AG04450 (cell line): ENCODE results near the gene GSTA5. TPM values are rescaled to one million over a fixed set of nuclear protein-coding genes. Genes with fewer than 3 reads are reported as not detected.
"Not testable (repeated sequence)": the region's sequence is repeated elsewhere in the genome, so short reads cannot be mapped to it uniquely, and the experiment has no call there.

Source experiments
- CTCF ChIA-PET: fragments of 300-600, 350-600 bp; formaldehyde crosslinking; extraction: SDS; loops from one replicate; lab custom pipeline; 2022; ENCODE audit warnings: antibody characterized with exemption, inconsistent platforms; lab: Charles Lee
- POLR2A ChIA-PET: fragments of 350-600 bp; formaldehyde crosslinking; extraction: SDS; loops from one replicate; lab custom pipeline; 2021; ENCODE audit warnings: antibody characterized with exemption, inconsistent platforms; lab: Yijun Ruan, JAX
- DNase-seq: peaks from one replicate; pipeline ENCODE4 v3.0.0-alpha.2; 2011; ENCODE audit warnings: low read depth, low spot score
- H3K27ac ChIP-seq: one replicate; pipeline ENCODE4 v1.5.1; 2012; ENCODE audit warnings: low read depth, low read length, control low read depth
- H3K27me3 ChIP-seq: one replicate; pipeline ENCODE4 v1.6.0; 2012; ENCODE audit warnings: low read length; ENCODE audit not compliant: control insufficient read depth, insufficient read depth
- H3K4me3 ChIP-seq: 2 replicates; pipeline ENCODE4 v1.5.1; 2011; ENCODE audit warnings: mild to moderate bottlenecking, low read depth, low read length, control low read depth
- H3K9me3 ChIP-seq: 2 replicates; pipeline ENCODE4 v1.5.1; 2012; ENCODE audit warnings: low read length; ENCODE audit not compliant: control insufficient read depth, insufficient read depth
- CTCF ChIP-seq: IDR thresholded peaks from 2 replicates; pipeline ENCODE4 v1.5.1; 2011; ENCODE audit warnings: low read depth, low read length, control low read depth, inconsistent platforms
- polyA plus RNA-seq: library from polyadenylated mRNA; depleted of rRNA; stranded (reverse); fragments of >200 nt; gene quantifications from 2 replicates; pipeline ENCODE4 v1.2.3, GENCODE V29; 2011

Gene GSTA5
- polyA plus RNA-seq, 1 experiment: not detected

- Histone ChIP-seq H3K9me3 (peaks cover 20% of the 10 kb centered on the region), H3K27me3 (peaks cover 3% of the 10 kb centered on the region), H3K27ac (no peak overlapping the region), H3K4me3 (no peak overlapping the region)
- no peak for TF ChIP-seq CTCF
- DNase-seq: no peak
- ChIA-PET POLR2A (no interaction called here), CTCF (no interaction called here)
These were observed 11.4 kb downstream of the GSTA5 start for GRCh38 chr6:52829046-52829817.

- H3K27ac ChIP-seq, POLR2A ChIA-PET, DNase-seq, H3K4me3 ChIP-seq, CTCF ChIA-PET, H3K27me3 ChIP-seq: not testable (repeated sequence)
- peaks cover 20% of the 10 kb centered on the region for H3K9me3 ChIP-seq
These were observed 12.0 kb downstream of the GSTA5 start for GRCh38 chr6:52828621-52829020.

- H3K27ac ChIP-seq, H3K27me3 ChIP-seq, CTCF ChIA-PET, POLR2A ChIA-PET, DNase-seq, H3K4me3 ChIP-seq: not testable (repeated sequence)
- H3K9me3 ChIP-seq: peaks cover 20% of the 10 kb centered on the region
These were observed 13.4 kb downstream of the GSTA5 start for GRCh38 chr6:52827073-52827783.

- TF ChIP-seq CTCF: no peak
- Histone ChIP-seq H3K27ac (no peak overlapping the region), H3K9me3 (peaks cover 20% of the 10 kb centered on the region), H3K4me3 (no peak overlapping the region), H3K27me3 (peaks cover 3% of the 10 kb centered on the region)
- ChIA-PET CTCF (no interaction called here), POLR2A (no interaction called here)
- no peak for DNase-seq
These were observed 14.1 kb downstream of the GSTA5 start for GRCh38 chr6:52826513-52826912.

GRCh38 chr6:52825900-52826459 lies 14.6 kb downstream of the GSTA5 start:
- H3K4me3 ChIP-seq, CTCF ChIA-PET, H3K27ac ChIP-seq, H3K27me3 ChIP-seq, POLR2A ChIA-PET, DNase-seq: not testable (repeated sequence)
- peaks cover 20% of the 10 kb centered on the region for H3K9me3 ChIP-seq

GRCh38 chr6:52825270-52825793 lies 15.3 kb downstream of the GSTA5 start:
- H3K27me3 ChIP-seq, CTCF ChIA-PET, H3K4me3 ChIP-seq, H3K27ac ChIP-seq, POLR2A ChIA-PET, DNase-seq: not testable (repeated sequence)
- H3K9me3 ChIP-seq: peaks cover 20% of the 10 kb centered on the region
